HG02840 (cell line): ENCODE data around the gene ANAPC2.
A peak's percentile ranks its signal among the peaks of the same experiment; 100 is the strongest.

Experiments
- ATAC-seq: cut with Tn5 transposase; IDR thresholded peaks from one replicate; pipeline ENCODE4 v1.9.1; 2021; ENCODE audit warnings: mild to moderate bottlenecking, moderate library complexity, moderate number of reproducible peaks; ENCODE audit not compliant: unreplicated experiment, low FRiP score

The ANAPC2 gene

DNA sequence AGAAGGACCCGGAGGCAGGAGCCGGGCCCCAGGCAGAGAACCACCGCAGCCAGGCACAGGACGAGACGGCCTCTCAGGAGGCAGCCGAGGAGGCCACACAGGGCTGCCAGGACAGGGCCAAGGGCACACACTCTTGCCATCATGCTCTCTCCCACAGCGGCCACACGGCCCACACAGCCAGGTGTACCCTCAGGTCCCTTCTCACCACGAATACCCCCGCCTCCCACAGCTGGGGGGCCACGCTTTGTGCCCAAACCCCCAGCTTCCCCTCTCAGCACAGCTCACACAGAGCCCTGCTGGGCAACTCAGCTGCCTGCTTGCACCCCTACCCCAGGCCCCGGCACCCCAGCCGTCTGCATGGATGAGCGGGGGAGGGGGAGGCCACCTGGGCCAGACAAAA is 5.4 kb upstream of the ANAPC2 start:
- no peak for ATAC-seq

DNA sequence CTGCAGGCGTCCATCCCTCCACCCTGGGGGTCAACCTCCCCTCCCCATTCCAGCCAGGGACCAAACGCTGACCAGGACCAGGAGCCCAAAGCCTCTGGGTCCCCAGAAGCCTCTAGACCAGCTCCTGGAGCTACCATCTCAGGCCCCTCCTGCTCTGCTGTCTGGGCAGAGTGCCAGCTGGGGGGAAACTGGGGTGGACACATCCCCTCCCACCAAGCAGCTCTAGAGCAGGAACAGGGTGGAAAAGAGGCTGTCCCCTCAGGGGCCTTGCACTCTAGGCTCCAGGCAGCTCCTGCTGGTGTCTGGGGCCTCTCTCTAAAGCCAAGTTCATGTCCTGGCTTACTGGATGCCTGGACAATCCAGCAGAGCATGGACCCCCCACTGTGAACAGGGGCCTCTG is 4.5 kb upstream of the ANAPC2 start:
- ATAC-seq, result no peak

DNA sequence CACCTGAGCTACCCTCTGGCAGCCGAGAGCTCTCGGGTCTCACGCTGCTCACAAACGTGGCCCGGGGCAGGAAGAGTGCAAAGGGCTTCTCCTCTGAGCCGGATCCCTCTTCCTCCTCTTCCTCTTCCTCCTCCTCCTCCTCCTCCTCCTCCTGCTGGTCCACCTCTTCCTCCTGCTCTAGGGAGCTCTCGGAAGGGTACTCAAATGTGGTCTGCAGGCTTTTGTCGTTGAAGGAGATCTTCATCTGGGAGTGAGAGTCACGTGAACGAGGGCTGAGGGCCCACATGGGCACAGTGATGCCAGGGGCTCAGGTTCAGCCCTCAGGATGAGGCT is 4.1 kb upstream of the ANAPC2 start:
- ATAC-seq, result no peak

DNA sequence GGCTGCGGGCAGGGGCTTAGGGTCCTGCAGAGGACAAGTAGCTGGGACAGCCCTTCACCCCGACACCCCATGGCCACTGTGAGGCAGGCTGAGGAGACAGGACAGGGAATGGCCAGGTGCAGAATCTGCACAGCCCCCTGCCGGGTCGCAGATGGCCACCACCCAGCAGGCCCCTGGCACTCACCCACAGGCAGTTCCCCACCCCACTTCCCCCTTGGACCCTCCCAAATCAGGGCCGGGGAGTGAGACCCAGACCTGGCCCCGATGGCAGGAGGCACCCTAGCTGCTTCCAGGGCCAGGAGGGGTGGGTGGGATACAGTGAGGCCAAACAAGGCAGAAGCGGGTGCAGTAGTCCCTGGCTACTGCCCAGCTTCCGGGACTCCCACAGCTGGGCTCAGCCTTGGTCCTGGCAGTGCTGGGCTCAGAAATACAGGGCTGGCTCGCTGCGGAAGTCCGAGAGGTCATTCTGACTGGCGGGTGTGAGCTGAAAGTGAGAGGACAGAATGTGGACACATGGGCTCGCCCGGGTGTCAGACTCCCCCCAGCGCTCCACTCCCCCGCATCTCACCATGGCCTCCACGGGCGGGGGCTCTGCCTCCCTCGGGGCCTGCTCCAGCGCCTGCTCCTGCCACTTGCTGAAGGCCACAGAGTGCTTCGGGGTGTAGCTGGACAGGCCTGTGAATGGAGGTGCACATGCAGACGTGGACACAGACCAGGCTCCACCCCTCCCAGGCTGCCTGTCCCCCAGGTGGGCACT is 3.5 kb upstream of the ANAPC2 start:
- no peak for ATAC-seq

DNA sequence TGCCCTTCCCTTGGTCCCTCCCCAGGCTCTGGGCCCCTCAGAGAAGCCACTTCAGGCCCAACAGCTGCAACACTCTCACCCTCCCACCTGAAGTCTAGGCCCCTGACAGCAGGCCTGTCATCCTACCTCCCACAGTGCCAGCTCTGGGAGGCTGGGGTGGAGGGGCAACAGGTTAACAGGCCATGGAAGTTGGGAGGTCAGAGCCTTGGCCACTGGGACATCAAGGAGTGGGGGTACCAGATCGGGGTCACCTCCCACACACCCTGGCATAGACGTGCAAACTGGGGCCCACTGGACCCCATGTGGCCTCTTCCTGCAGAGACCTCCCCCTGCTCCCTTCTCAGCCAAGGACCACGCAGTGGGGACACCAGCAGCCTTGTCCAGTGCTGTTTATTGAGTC is 2.9 kb upstream of the ANAPC2 start:
- ATAC-seq, result no peak

DNA sequence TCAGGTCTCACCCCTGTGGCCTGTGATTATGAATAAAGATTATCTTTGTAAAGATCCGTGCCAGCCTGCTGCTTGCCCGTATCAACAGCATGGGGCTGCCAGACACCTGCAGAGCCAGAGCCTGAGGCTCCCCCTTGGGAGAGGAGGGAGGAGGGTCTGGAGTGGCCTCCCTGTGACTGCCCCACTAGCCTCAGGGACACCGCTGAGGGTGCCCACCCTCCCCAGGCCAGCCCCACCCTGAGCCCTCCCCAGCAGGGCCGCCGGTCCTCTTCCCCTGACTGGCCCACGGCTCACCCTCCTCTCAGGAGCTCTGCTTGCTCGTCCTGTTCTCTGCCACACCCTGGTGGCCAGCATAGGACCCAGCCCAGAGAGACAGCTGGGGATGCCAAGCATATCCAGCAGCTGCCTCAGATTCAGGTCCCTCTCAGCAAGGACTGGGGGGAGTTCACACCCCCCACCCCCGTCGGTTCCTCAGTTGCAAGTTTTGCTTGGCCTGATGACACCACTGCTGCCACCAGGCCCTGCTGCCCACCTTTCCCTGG is 2.0 kb upstream of the ANAPC2 start:
- no peak for ATAC-seq

DNA sequence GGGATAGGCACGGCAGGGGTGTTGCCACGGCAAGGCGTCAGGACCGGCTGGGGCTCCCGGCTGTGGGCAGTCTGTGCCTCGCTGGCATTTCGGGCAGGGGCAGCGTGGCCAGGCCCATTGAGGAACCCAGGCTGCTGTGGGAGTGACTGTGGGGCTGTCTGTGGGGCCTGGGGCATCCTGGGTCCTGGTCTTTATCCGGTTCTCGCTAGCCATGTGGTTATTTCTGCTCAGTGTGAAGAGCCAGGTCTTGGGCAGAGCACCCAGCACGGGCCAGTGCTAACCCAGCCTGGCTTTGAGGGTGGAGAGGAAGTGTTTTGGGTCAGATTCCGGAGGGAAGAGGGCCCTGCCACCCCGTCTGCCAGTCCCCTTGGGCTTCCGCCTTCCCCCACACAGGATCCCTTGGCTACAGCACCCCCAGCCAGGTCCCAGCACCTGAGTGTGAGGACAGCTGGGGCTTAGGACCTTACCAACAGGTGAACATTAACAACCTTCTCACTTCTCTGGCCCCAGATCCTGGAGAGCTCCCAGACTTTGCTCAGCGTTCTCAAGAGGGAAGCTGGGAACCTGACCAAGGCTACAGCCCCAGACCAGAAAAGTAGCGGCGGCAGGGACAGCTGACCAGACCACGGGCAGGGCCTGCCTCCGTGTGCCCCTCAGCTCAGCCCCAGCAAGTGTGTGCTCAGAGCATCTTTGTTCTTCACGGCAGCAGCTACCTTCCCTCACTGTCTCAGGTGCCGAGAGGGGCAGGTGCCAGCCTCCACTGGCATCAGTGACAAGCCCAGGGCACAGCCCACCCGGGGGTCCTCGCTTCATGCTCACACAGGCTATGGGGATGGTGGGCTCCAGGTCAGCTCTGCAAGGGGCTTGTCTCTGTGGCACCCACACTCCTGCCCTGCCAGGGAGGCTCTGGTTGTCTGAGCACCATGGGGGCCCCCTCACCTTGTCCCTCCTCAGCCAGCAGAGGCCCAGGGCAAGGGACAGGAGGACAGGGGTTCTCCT is 1.2 kb upstream of the ANAPC2 start:
- ATAC-seq, result no peak

DNA sequence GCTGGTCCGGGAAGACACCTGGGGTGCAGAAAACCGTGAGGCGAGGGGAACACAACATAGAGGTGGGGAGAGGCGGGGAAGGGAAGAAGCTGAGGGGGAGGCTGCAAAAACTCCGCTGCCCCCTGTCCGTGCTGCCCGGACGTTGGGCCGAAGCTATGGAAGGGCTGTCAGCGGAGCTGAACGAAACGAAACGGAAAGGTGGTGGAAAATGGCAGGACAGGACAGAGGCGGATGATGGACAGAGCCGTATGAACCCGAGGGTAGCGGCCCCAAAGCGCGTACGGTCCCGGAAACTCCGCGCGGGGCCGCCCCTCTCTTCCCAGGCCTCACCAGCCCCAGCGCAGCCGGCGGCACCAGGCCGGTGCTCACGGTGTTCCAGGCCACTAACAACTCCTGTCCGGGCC is 272 bp downstream of the ANAPC2 start:
- peak; percentile 1 for ATAC-seq

DNA sequence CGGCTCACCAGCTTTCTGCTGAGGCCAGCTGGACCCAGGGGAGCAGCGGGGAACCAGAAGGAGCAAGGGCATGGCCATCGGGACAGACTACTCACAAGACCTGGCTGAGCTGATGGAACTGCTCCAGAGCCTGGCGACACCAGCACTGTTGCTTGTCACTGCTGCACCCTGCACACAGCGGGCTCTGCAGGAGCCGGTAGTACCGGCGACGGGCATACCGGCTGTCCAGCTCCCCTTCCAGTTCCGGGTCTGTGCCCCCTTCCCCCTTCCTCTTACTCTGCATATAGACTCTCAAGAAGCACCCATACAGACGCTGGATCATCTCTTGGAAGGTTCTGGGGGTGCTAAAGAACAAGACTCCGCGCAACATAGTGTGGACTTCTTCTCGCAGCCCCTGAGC is 974 bp downstream of the ANAPC2 start:
- ATAC-seq, result no peak

DNA sequence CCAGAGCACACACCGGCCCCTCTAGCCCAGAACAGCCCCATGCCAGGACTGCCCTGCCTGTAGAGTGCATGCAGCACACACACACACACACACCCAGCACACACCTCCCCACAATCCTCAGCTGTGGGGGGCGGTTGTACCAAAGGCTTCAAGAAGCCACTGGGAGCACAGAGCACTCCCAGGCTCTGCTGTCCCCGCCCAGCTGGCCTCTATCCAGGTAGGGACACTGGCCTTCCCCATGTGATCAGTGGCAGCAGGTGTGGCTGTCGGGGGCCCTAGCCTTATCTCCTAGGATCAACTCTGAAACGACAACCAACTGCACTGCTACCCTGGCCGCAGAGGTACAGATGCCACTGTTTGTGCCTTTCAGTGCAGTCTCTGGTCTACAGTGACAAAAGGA is 2.0 kb downstream of the ANAPC2 start:
- ATAC-seq, result no peak

DNA sequence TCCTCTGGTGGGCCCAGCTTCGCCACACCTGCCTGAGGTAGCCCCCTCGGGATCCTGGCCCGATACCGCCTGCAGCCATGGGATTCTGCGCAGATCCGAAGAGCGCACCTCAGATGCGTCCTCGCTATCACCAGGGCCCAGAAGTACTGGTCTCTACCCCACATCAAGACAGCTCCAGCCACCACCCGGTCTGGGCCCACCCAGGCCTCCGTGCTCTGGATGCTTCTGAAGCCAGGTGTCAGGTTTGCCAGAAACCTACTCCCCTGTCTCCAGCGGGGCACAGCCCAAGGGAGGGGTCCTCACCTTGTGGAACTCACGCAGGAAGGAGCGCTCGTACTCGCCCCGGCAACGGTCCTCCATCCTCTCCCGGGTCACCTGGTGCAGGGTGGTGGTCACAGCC is 2.4 kb downstream of the ANAPC2 start:
- ATAC-seq, result no peak

DNA sequence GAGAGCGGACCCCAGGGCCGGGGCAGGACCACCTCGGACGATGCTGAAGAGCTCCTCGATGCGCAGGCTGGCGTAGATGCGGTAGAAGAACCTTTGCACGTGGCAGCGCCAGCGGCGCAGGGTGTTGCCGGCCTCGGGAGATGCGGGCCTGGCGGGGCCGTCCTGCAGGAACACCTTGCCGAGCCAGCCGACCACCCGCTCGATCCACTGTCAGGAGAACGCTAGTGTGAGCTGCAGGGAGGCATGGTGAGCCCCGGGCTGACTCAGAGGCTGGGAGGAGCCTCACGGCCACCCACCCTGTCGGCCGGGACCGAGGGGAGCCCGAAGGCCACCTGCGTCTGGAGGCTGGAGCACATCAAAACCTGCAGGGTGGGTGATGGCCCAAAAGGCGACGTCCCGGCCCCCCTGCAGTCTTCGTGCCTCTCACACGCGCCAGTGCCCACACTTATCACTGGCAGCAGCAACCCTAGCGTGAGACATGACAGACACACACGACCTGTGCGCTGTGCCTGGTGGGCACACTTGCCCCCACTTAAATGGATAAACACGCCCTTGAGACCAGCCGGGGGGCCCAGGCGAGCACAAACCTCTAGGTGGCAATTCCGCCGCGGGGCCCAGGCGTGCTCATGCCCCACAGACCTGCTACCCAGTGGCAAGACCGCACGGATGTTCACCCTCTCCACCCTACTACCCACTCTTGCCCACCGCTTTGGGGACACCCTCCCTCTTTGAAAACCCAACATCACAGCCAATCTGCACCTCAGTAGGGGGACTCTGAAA is 3.3 kb downstream of the ANAPC2 start:
- ATAC-seq, result no peak

DNA sequence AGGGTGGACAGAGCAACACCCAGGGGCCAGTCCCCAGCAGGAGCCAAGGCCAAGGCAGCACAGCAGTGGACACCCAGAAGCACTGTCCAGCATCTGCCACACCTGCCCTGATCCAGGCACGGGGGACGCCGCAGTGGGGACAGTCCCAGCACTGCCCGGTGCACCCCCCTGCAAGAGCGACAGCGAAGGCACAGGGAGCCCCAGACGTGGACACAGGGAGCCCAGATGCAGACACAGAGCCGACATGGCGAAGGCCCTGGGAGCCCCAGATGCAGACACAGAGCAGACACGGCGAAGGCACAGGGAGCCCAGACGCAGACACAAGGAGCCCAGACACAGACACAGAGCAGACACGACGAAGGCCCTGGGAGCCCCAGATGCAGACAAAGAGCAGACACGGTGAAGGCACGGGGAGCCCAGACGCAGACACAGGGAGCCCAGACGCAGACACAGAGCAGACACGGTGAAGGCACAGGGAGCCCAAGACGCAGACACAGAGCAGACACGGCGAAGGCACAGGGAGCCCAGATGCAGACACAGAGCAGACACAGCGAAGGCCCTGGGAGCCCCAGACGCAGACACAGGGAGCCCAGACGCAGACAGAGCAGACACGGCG is 4.3 kb downstream of the ANAPC2 start:
- no peak for ATAC-seq

DNA sequence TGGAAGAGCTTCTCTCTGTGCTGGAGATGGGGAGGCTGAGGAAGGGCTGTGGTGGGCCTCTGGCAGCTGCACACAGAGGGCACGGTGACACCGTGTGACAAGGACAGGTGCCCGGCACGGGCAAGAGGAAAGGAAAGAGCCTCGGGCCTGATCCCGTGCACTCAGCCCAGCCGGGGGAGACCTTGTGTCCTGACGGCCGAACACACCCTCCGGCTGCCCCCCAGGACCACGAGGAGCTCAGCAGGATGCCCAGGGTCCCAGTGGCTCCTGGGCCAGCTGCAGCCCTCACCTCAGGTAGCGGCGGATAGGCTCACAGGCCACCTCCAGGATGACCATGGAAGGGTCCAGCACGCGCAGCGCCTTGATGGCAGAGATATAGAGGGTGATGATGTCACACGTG is 5.5 kb downstream of the ANAPC2 start:
- no peak for ATAC-seq

DNA sequence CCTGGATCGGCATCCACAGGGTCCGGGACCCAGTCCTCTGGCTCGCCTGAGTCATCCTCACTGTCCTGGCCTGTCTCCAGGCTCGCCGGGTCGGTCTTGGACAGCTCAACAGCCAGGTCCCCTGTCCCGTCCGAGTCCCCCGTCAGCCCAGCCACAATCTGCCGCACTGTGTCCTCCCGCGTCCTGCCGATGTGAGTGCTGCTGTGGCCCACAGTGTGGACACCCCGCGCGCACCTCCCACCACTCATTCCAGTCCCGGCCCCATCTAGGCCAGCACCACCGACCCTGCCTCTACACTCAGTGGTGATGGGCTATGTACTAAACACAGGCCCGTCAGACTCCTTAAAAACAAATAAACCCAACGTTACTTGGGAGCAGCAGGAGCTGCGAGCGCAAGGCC is 6.7 kb downstream of the ANAPC2 start:
- no peak for ATAC-seq

DNA sequence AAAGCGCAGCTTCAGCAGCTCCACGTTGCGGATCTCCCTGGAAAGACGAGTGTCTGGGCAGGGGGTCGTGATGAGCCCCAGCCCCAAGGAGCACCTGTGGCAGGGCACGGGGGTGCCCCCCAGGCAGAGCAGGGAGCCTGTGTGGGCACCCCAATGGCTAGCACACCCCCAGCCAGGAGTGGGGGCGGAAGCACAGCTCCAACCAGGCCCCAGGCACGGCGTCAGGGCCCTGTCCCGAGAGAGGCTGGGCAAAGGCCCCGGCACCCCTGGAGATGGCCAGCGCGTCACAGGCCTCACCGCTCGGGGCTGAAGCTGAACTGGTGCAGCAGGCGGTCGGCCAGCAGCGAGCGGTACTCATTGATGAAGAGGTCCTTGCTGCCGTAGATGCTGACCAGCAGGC is 7.9 kb downstream of the ANAPC2 start:
- ATAC-seq, result no peak

DNA sequence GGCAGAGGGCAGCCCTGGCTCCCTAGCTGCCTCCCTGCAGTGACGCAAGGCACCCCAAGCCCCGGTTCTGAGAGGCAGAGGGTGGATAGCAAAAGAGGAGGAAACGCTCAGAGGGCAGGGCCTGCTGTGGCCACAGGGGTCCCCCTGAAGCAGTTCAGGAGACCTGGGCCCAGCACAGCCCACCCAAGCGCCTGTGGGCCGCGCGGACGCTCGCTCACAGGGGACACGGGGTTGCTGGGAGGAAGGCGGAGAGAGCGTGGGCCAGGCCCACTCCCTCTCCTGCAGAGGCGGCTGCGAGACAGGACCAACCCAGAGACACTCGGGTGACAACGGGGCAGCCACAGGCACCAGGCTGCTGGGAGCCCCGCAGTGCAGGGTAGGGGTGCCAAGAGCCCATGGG is 8.6 kb downstream of the ANAPC2 start:
- ATAC-seq, result no peak

DNA sequence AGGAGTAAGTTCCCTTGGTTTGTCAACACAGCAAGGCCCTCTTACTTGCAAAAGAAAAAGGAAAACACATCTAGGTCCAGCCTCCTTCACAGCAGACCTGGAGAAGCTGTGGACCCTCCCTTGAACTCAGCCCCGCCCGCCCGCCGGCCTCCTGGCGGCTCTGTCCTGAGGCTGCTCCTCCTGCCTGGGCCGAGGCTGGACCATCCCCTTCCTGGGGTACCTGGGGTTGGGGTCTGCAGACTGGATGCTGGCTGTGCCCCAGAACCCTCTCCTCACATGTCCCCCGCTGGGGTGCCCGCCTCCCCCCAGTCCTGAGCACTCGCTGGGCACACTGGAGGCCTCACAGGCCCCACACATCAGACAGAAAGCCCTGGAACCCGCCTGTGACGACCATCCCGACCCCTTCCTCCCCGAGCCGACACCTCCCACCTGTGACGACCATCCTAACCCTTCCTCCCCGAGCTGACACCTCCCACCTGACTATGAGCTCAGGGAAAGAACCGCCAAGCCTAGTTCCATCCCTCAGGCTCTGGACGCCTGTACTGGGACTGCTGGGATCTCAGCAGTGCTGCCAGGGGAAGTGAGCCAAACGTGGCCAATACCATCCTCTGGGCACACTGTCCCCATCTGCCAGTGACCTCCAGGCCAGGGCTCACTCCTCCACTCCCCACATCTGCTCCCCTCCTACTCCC is 9.3 kb downstream of the ANAPC2 start:
- ATAC-seq, result no peak

DNA sequence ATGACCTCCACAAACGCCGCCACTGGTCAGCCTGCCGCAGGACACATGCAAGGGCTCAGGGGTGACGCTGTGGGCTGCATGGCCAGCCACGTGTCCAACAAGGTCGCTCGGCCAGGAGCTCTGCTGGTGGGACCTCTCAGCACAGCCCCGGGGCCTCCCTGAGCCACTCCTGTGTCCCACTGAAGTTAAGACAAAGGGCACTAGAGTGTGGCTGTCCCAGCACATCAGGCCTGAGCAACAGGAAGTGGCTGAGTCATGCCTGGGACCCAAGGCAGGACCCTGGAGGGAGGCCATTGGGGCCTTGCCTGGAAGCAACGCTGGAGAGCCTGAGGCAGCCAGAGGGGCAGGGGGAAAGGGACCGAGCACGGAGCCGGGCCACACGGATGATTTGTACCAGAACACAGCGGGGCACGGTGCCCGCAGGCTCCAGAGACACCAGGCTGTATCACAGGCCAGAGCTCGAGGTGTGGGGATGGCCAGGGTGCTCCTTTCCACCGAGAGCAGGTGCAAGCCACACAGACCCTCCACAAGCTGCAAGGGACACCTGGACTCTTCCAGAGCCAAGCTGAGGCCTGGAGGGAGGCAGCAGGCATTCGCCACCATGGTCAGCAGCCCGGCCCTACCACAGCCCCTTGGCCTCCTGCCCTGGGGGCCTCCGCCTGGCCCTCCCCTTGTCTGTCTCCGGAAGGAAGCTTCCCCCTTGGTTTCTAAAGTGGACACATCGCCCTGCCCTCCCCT is 10.0 kb downstream of the ANAPC2 start:
- ATAC-seq, result no peak
